GM19324 (cell line): ENCODE measurements around the gene RIMBP2.

Experiments
- ATAC-seq: cut with Tn5 transposase; IDR thresholded peaks from one replicate; pipeline ENCODE4 v1.9.1; 2021; ENCODE audit warnings: mild to moderate bottlenecking, moderate library complexity; ENCODE audit not compliant: unreplicated experiment, low FRiP score

Gene RIMBP2

GRCh38 chr12:130522244-130522834, 193.8 kb downstream of the RIMBP2 start:
- ATAC-seq, result no peak

GRCh38 chr12:130521375-130522124, 194.5 kb downstream of the RIMBP2 start:
- no peak for ATAC-seq

GRCh38 chr12:130520784-130521183, 195.3 kb downstream of the RIMBP2 start:
- no peak for ATAC-seq

- ATAC-seq, result no peak
These were observed 198.5 kb downstream of the RIMBP2 start for GRCh38 chr12:130517588-130517987.

- ATAC-seq, result no peak
These were observed 201.9 kb downstream of the RIMBP2 start for GRCh38 chr12:130514149-130514551.

GRCh38 chr12:130513556-130513955, 202.5 kb downstream of the RIMBP2 start:
- ATAC-seq, result no peak

- no peak for ATAC-seq
These were observed 204.8 kb downstream of the RIMBP2 start for GRCh38 chr12:130511285-130511684.

GRCh38 chr12:130509454-130509853, 206.6 kb downstream of the RIMBP2 start:
- no peak for ATAC-seq

GRCh38 chr12:130508847-130509246, 207.3 kb downstream of the RIMBP2 start:
- no peak for ATAC-seq

GRCh38 chr12:130508318-130508717, 207.8 kb downstream of the RIMBP2 start:
- no peak for ATAC-seq

GRCh38 chr12:130506844-130507243, 209.3 kb downstream of the RIMBP2 start:
- no peak for ATAC-seq

- ATAC-seq, result no peak
These were observed 211.3 kb downstream of the RIMBP2 start for GRCh38 chr12:130504840-130505175.

GRCh38 chr12:130504110-130504839, 211.8 kb downstream of the RIMBP2 start:
- no peak for ATAC-seq

- no peak for ATAC-seq
These were observed 214.3 kb downstream of the RIMBP2 start for GRCh38 chr12:130501821-130502220.

- ATAC-seq, result no peak
These were observed 215.2 kb downstream of the RIMBP2 start for GRCh38 chr12:130500835-130501330.

- ATAC-seq, result no peak
These were observed 216.6 kb downstream of the RIMBP2 start for GRCh38 chr12:130499474-130499873.

- ATAC-seq, result no peak
These were observed 217.3 kb downstream of the RIMBP2 start for GRCh38 chr12:130498589-130499385.

- ATAC-seq, result no peak
These were observed 218.1 kb downstream of the RIMBP2 start for GRCh38 chr12:130497991-130498390.

GRCh38 chr12:130497321-130497720, 218.8 kb downstream of the RIMBP2 start:
- no peak for ATAC-seq

- no peak for ATAC-seq
These were observed 219.5 kb downstream of the RIMBP2 start for GRCh38 chr12:130496516-130497120.
